ENCODE data around the gene BCL2A1.
A peak's percentile ranks its signal among the peaks of the same experiment; 100 is the strongest.
"Not testable (repeated sequence)": the region's sequence is repeated elsewhere in the genome, so short reads cannot be mapped to it uniquely, and the experiment has no call there.

The BCL2A1 gene

GRCh38 chr15:79988448-79989117 is 17.6 kb upstream of the BCL2A1 start:
- DNase-seq: no peak

- no peak for DNase-seq
Observed at GRCh38 chr15:79987969-79988368, 17.0 kb upstream of the BCL2A1 start.

GRCh38 chr15:79987569-79987955 is 16.6 kb upstream of the BCL2A1 start:
- no peak for DNase-seq

- DNase-seq: peak; percentile 50
Observed at GRCh38 chr15:79981831-79982455, 10.9 kb upstream of the BCL2A1 start.

GRCh38 chr15:79978655-79979514 is 7.9 kb upstream of the BCL2A1 start:
- no peak for DNase-seq

GRCh38 chr15:79978260-79978654 is 7.3 kb upstream of the BCL2A1 start:
- DNase-seq: no peak

- no peak for DNase-seq
Observed at GRCh38 chr15:79977431-79978054, 6.5 kb upstream of the BCL2A1 start.

- DNase-seq: no peak
Observed at GRCh38 chr15:79973456-79974195, 2.6 kb upstream of the BCL2A1 start.

- no peak for DNase-seq
Observed at GRCh38 chr15:79972863-79973262, 1.9 kb upstream of the BCL2A1 start.

- DNase-seq: no peak
Observed at GRCh38 chr15:79970181-79970580, 815 bp downstream of the BCL2A1 start.

- DNase-seq: no peak
Observed at GRCh38 chr15:79969146-79969545, 1.9 kb downstream of the BCL2A1 start.

GRCh38 chr15:79967298-79968182 is 3.5 kb downstream of the BCL2A1 start:
- no peak for DNase-seq

GRCh38 chr15:79966634-79967297 is 4.2 kb downstream of the BCL2A1 start:
- no peak for DNase-seq

- DNase-seq: no peak
Observed at GRCh38 chr15:79965846-79966630, 5.0 kb downstream of the BCL2A1 start.

GRCh38 chr15:79964232-79964805 is 6.7 kb downstream of the BCL2A1 start:
- no peak for DNase-seq

- not testable (repeated sequence) for DNase-seq
Observed at GRCh38 chr15:79962921-79963320, 8.1 kb downstream of the BCL2A1 start.

GRCh38 chr15:79962178-79962577 is 8.8 kb downstream of the BCL2A1 start:
- no peak for DNase-seq

- no peak for DNase-seq
Observed at GRCh38 chr15:79960502-79961212, 10.3 kb downstream of the BCL2A1 start.

GRCh38 chr15:79957741-79958140 is 13.3 kb downstream of the BCL2A1 start:
- DNase-seq: no peak
